NCI-H1092 (cell line): Measurements from ENCODE around the gene PWWP2B.
"Not testable (repeated sequence)": the region's sequence is repeated elsewhere in the genome, so short reads cannot be mapped to it uniquely, and the experiment has no call there.

ENCODE experiments used
- DNase-seq: peaks from one replicate; lab custom pipeline; 2025; lab: John Stamatoyannopoulos, UW

Gene PWWP2B

GRCh38 chr10:132381741-132382140 lies 15.3 kb upstream of the PWWP2B start:
- DNase-seq, result no peak

GRCh38 chr10:132382231-132382922 lies 14.6 kb upstream of the PWWP2B start:
- DNase-seq, result no peak

- no peak for DNase-seq
Observed at GRCh38 chr10:132383101-132383500, 13.9 kb upstream of the PWWP2B start.

GRCh38 chr10:132383751-132384196 lies 13.2 kb upstream of the PWWP2B start:
- no peak for DNase-seq

- no peak for DNase-seq
Observed at GRCh38 chr10:132384618-132385388, 12.2 kb upstream of the PWWP2B start.

- DNase-seq, result no peak
Observed at GRCh38 chr10:132385389-132385667, 11.7 kb upstream of the PWWP2B start.

- no peak for DNase-seq
Observed at GRCh38 chr10:132385721-132386418, 11.1 kb upstream of the PWWP2B start.

GRCh38 chr10:132386419-132386831 lies 10.6 kb upstream of the PWWP2B start:
- DNase-seq, result no peak

GRCh38 chr10:132386896-132387295 lies 10.1 kb upstream of the PWWP2B start:
- not testable (repeated sequence) for DNase-seq

GRCh38 chr10:132387764-132388210 lies 9.2 kb upstream of the PWWP2B start:
- peak; percentile 11 for DNase-seq

GRCh38 chr10:132388891-132389432 lies 8.0 kb upstream of the PWWP2B start:
- no peak for DNase-seq

GRCh38 chr10:132389433-132390169 lies 7.4 kb upstream of the PWWP2B start:
- no peak for DNase-seq

GRCh38 chr10:132390170-132390920 lies 6.7 kb upstream of the PWWP2B start:
- no peak for DNase-seq

GRCh38 chr10:132390921-132391675 lies 5.9 kb upstream of the PWWP2B start:
- DNase-seq, result no peak

GRCh38 chr10:132391676-132392020 lies 5.4 kb upstream of the PWWP2B start:
- no peak for DNase-seq

- no peak for DNase-seq
Observed at GRCh38 chr10:132392184-132392800, 4.7 kb upstream of the PWWP2B start.

- no peak for DNase-seq
Observed at GRCh38 chr10:132392811-132393694, 3.9 kb upstream of the PWWP2B start.

- no peak for DNase-seq
Observed at GRCh38 chr10:132393695-132394181, 3.3 kb upstream of the PWWP2B start.
